Suprapubic skin (tissue), 4 donors: ENCODE measurements around the gene ABTB1. TPM values are rescaled to one million over a fixed set of nuclear protein-coding genes. Genes with fewer than 3 reads are reported as not detected.
A peak's percentile ranks its signal among the peaks of the same experiment; 100 is the strongest.
"Not testable (repeated sequence)": the region's sequence is repeated elsewhere in the genome, so short reads cannot be mapped to it uniquely, and the experiment has no call there.

Experiments
- DNase-seq, 2 donors: peaks; one replicate each; pipeline ENCODE4 v3.0.0-alpha.2; 2019; ENCODE audit warnings: low spot score in 2 of 2
- H3K27ac ChIP-seq: fragments of 200-600 bp; sonication (generic); one replicate; pipeline ENCODE4 v1.5.1; 2019
- H3K27me3 ChIP-seq: fragments of 200-600 bp; sonication (generic); one replicate; pipeline ENCODE4 v1.5.1; 2019
- H3K36me3 ChIP-seq: fragments of 200-600 bp; sonication (generic); one replicate; pipeline ENCODE4 v1.5.1; 2019
- H3K4me1 ChIP-seq: fragments of 200-600 bp; sonication (generic); one replicate; pipeline ENCODE4 v1.5.1; 2019
- H3K4me3 ChIP-seq: fragments of 200-600 bp; sonication (generic); one replicate; pipeline ENCODE4 v1.5.1; 2019; ENCODE audit warnings: mild to moderate bottlenecking
- H3K9me3 ChIP-seq: fragments of 200-600 bp; sonication (generic); one replicate; pipeline ENCODE4 v1.5.1; 2019
- EP300 ChIP-seq: sonication (generic); formaldehyde crosslinking; IDR thresholded peaks from one replicate; pipeline ENCODE4 v1.6.1; 2017; ENCODE audit warnings: antibody characterized with exemption
- POLR2A ChIP-seq, 2 donors: fragments of 450-650 bp; IDR thresholded peaks; one replicate each; pipeline ENCODE4 v1.6.1; 2017; ENCODE audit warnings: antibody characterized with exemption in 2 of 2, mild to moderate bottlenecking in 2 of 2, moderate library complexity in 2 of 2
- POLR2AphosphoS5 ChIP-seq, 3 donors: sonication (generic); formaldehyde crosslinking; IDR thresholded peaks; one replicate each; pipeline ENCODE4 v1.6.1; 2017; ENCODE audit warnings: antibody characterized with exemption in 3 of 3
- WGBS: methylation state at CpG from one replicate; pipeline ENCODE4 v1.1.5; 2018; 5-methylcytosine and 5-hydroxymethylcytosine counted together
- total RNA-seq, 4 donors: library from RNA; depleted of rRNA; stranded (reverse); fragments of >200 nt; gene quantifications; one replicate each; pipeline ENCODE4 v1.1.0, GENCODE V29; 2016
- TF ChIP-seq, protein P1 (sequence below), 2 donors: fragments of 200-600 bp in 1 of 2; fragments of 450-650 bp in 1 of 2; sonication (generic) in 1 of 2; IDR thresholded peaks; one replicate each; pipeline ENCODE4 v1.5.1; 2016 to 2019; ENCODE audit warnings: antibody characterized with exemption in 2 of 2, mild to moderate bottlenecking in 1 of 2, moderate library complexity in 1 of 2

ABTB1 gene
- total RNA-seq, 4 donors from 2014 or later, result 19.9 to 66.1 (median 35.8) TPM

DNA sequence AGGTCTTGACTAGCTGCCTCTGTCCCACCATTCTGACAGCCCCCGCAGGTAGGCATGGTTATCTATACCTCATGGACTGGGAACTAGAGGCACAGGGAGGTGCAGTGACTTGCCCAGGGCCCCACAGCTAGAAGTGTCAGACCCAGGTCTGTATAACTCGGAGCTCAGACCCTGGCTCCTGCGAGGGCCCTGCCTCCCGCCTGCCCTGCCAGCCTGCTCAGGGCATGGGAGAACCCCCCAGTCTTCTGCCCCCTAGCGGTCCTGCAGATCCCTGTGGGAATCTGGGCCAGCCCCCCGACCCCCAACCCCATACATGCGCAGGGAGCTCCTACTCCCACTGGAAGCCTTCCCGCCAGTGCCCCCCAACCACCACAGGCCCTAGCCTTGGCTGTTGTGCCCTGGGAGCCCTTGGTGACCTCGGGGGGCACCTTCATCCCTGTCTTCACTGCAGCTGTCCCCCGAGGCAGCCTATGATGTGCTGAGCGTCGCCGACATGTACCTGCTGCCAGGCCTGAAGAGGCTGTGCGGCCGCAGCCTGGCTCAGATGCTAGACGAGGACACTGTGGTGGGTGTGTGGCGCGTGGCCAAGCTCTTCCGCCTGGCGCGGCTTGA is 6.9 kb downstream of the ABTB1 start:
- Histone ChIP-seq H3K27ac (no peak overlapping the region), H3K4me3 (no peak overlapping the region), H3K36me3 (peaks cover 46% of the 10 kb centered on the region), H3K9me3 (no peaks in the 10 kb centered on the region), H3K27me3 (no peaks in the 10 kb centered on the region), H3K4me1 (peaks cover 28% of the 10 kb centered on the region)
- peak; percentile 50 to 75 for DNase-seq
- 94% methylated on average over 17 of the region's 21 CpGs for WGBS
- TF ChIP-seq POLR2AphosphoS5 (IDR thresholded peaks at IDR 0.05), result no peak
- no peak for TF ChIP-seq EP300
- no peak for TF ChIP-seq POLR2A (IDR thresholded peaks at IDR 0.05)
- TF ChIP-seq, protein P1, sequence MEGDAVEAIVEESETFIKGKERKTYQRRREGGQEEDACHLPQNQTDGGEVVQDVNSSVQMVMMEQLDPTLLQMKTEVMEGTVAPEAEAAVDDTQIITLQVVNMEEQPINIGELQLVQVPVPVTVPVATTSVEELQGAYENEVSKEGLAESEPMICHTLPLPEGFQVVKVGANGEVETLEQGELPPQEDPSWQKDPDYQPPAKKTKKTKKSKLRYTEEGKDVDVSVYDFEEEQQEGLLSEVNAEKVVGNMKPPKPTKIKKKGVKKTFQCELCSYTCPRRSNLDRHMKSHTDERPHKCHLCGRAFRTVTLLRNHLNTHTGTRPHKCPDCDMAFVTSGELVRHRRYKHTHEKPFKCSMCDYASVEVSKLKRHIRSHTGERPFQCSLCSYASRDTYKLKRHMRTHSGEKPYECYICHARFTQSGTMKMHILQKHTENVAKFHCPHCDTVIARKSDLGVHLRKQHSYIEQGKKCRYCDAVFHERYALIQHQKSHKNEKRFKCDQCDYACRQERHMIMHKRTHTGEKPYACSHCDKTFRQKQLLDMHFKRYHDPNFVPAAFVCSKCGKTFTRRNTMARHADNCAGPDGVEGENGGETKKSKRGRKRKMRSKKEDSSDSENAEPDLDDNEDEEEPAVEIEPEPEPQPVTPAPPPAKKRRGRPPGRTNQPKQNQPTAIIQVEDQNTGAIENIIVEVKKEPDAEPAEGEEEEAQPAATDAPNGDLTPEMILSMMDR (IDR thresholded peaks at IDR 0.05), result no peak

DNA sequence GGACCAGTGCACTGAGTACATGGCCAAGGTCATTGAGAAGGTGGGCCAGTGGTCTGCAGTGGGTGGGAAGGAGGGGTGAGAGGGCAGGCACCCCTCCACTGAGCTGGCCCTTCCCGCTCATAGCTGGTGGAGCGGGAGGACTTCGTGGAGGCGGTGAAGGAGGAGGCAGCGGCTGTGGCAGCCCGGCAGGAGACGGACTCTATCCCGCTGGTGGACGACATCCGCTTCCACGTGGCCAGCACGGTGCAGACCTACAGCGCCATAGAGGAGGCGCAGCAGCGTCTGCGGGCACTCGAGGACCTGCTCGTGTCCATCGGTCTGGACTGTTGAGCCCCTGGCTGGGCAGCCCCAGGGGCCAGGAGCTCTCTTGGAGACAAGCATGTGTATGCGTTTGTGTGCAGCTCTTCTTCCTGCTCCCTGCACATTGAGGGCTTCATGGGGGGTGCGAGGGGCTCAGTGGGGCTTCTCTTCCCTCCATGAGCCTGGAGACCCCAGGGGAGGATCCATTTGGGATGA is 7.5 kb downstream of the ABTB1 start:
- 100% methylated on average over 2 of the region's 21 CpGs for WGBS
- Histone ChIP-seq H3K4me1 (peaks cover 25% of the 10 kb centered on the region), H3K4me3 (no peak overlapping the region), H3K27me3 (no peaks in the 10 kb centered on the region), H3K36me3 (peaks cover 46% of the 10 kb centered on the region), H3K27ac (no peak overlapping the region), H3K9me3 (no peaks in the 10 kb centered on the region)
- TF ChIP-seq POLR2AphosphoS5 (IDR thresholded peaks at IDR 0.05) (no peak), POLR2A (IDR thresholded peaks at IDR 0.05) (no peak), EP300 (no peak)
- TF ChIP-seq, protein P1 (IDR thresholded peaks at IDR 0.05), result no peak
- peak; percentile 54 to 71 for DNase-seq

DNA sequence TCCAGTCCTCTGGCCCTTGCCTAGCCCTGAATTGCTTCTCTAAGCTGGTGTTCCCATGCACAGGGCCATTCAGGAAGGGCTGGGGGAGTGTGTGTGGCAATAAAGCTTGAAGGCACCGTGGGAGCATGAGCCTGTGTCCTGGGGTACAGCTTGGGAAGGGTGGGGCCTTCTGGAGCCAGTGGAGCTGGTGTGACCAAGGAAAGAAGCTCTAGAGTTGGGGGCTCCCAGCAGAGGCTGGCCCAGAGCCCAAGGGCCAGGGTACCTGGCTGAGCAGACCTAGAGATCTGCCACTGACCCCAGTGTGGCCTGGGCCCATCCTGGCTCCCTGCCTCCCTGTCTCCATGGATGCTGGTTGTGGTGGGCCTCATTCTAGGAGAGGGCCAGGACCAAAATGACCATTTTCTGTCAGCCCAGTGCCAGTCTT is 8.1 kb downstream of the ABTB1 start:
- Histone ChIP-seq H3K9me3 (no peaks in the 10 kb centered on the region), H3K4me1 (peaks cover 20% of the 10 kb centered on the region), H3K4me3 (no peak overlapping the region), H3K36me3 (peaks cover 43% of the 10 kb centered on the region), H3K27ac (no peak overlapping the region), H3K27me3 (no peaks in the 10 kb centered on the region)
- 93% methylated on average over 1 of the region's 1 CpG for WGBS
- TF ChIP-seq EP300 (no peak), POLR2AphosphoS5 (IDR thresholded peaks at IDR 0.05) (no peak), POLR2A (IDR thresholded peaks at IDR 0.05) (no peak)
- TF ChIP-seq, protein P1 (IDR thresholded peaks at IDR 0.05), result no peak
- peak in 1 of 2 donors; percentile 51 for DNase-seq

DNA sequence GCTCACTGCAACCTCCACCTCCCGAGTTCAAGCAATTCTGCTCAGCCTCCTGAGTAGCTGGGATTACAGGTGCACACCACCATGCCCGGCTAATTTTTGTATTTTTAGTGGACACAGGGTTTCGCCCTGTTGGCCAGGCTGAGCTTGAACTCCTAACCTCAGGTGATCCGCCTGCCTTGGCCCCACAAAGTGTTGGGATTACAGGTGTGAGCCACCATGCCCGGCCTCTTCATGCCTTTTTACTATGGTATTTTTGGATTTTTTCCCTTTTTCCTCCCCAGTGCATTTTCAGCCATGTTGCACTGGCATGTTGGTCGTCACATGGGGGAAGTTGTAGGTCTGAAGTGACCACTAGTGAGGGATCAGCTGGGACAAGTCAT is 9.4 kb downstream of the ABTB1 start:
- H3K36me3 ChIP-seq, result peaks cover 29% of the 10 kb centered on the region
- H3K27ac ChIP-seq, H3K4me1 ChIP-seq, H3K4me3 ChIP-seq, H3K9me3 ChIP-seq, H3K27me3 ChIP-seq: not testable (repeated sequence)
- peak in 1 of 2 donors; percentile 57 for DNase-seq
- 94% methylated on average over 6 of the region's 6 CpGs for WGBS

DNA sequence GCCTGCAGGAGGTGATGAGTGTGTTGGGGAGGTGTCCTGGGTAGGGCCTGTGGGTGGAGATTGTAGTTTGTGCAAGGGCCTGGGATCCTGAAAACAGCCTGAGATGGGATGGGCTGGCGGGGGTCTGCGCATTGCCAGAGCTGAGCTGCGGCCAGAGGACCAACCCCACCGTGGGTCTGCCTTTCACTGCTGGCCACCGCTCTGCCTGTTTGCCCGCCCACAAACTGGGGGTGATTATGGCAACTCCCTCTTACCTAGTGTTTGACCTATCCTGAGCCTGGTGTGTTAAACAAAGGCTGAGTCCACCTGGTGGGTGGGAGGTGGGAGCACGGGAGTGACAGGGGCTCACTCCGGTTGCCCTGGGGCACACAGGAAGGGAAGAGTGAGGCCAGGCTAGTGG is 9.8 kb downstream of the ABTB1 start:
- no peaks in the 10 kb centered on the region for H3K27me3 ChIP-seq
- no peak overlapping the region for H3K4me3 ChIP-seq
- DNase-seq, result peak; percentile 37 to 69
- no peak overlapping the region for H3K27ac ChIP-seq
- peaks cover 25% of the 10 kb centered on the region for H3K36me3 ChIP-seq
- peaks cover 6% of the 10 kb centered on the region for H3K4me1 ChIP-seq
- 83% methylated on average over 2 of the region's 8 CpGs for WGBS
- no peak for TF ChIP-seq POLR2AphosphoS5 (IDR thresholded peaks at IDR 0.05)
- TF ChIP-seq EP300, result no peak
- TF ChIP-seq, protein P1 (IDR thresholded peaks at IDR 0.05), result no peak
- no peak for TF ChIP-seq POLR2A (IDR thresholded peaks at IDR 0.05)
- no peaks in the 10 kb centered on the region for H3K9me3 ChIP-seq
